Measurements from ENCODE around the gene DLG1. TPM values are rescaled to one million over a fixed set of nuclear protein-coding genes. Genes with fewer than 3 reads are reported as not detected.

DLG1 gene
- total RNA-seq, 4 donors from 2014 or later = 49.6 to 78.9 (median 76.2) TPM

DNA sequence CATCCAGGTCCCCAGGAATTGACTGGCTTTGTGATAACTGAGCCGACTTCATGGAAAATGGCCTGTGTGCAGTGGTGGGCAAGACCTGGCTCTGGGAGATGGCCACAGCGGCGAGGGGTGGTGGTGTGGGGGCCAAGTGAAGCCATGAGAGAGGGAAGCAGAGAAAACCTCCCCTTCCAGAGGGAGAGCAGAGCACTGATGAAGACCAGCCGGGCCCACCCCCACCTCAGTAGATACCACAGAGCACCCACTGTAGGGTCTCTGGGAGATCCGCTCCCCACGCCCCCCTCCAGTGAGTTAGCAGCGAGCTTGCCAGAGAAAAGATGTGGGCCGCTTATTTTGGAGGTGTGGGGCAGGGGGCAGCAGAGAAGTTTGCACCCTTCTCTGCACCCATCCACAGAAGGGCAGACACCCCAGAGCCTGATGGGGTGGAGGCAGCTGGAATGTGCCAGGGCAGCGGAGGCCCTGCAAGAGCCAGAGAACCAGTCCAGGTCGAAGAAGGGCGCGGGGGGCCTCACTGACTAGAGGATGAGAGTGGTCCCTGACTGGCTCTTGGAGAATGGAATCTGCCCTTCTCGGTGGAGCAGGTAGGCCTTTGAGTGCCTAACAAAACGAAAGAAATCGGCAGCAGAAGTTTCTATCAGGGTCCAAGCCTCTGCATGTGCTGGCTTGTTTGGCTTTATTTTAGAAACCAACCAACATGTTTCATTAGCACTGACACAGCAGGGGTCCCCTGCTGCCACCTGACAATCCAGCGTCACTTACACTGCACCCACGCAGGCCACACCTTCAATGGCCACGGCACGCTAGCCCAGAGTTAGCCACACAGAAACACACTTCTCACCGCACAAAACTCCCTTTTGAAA is 297.1 kb downstream of the DLG1 start:
- TF ChIP-seq, protein P1, sequence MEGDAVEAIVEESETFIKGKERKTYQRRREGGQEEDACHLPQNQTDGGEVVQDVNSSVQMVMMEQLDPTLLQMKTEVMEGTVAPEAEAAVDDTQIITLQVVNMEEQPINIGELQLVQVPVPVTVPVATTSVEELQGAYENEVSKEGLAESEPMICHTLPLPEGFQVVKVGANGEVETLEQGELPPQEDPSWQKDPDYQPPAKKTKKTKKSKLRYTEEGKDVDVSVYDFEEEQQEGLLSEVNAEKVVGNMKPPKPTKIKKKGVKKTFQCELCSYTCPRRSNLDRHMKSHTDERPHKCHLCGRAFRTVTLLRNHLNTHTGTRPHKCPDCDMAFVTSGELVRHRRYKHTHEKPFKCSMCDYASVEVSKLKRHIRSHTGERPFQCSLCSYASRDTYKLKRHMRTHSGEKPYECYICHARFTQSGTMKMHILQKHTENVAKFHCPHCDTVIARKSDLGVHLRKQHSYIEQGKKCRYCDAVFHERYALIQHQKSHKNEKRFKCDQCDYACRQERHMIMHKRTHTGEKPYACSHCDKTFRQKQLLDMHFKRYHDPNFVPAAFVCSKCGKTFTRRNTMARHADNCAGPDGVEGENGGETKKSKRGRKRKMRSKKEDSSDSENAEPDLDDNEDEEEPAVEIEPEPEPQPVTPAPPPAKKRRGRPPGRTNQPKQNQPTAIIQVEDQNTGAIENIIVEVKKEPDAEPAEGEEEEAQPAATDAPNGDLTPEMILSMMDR (IDR thresholded peaks at IDR 0.05; ENCODE audit: low read depth) = no peak

DNA sequence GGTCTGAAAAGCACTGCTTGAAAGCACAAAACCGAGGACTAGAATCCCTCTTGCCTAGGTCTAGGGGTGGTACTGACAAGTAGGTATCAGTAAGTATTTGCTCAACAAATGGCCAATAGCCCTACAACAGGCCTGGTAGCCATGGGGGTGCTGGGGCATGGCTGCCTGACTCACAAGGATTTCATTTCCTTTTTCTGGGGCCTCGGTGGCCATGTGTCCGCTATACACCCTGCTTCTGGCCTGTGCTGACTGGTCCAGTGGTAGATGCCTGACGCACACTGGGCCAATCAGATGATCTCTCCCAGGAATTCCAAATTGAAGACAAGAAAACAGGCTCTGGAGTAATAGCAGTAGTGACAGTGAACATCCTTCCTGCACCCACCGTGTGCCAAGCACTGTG is 298.2 kb downstream of the DLG1 start:
- TF ChIP-seq, protein P1 (IDR thresholded peaks at IDR 0.05; ENCODE audit: low read depth) = no peak

DNA sequence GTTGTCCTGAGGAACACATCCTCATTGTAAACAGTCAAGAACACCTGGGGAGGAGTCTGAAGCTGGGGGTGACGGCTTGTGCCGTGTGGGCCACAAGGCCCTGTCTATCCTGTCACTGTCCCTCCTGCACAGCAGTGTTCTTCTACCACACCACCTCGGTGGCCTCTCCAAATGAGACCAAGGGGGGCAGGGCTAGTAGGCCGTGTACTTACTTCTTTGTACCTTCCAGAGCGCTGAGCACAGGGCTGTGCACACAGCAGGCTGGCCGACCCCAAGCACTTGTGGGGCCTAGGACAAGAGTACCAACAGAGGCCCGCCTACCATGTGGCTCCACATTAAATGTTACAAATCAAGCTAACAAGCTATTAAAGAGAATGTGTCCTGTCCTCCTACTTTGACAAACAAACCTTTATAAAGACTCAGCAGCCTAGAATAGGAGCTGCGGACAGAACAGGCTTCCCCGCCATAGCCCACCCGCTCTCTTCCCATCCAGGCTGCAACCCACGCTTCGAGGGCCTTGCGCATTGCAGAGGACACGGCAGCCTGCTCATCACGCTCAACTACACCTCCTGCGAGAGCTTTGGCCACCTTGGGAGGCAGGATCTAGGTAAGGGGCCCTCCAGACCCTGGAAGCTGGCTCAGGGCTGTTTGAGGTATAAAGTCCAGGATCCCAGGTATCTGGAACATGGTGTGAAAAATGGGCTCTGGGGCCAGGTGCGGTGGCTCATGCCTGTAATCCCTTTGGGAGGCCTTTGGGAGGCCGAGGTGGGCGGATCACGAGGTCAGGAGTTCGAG is 299.2 kb downstream of the DLG1 start:
- TF ChIP-seq, protein P1 (IDR thresholded peaks at IDR 0.05; ENCODE audit: low read depth) = no peak

DNA sequence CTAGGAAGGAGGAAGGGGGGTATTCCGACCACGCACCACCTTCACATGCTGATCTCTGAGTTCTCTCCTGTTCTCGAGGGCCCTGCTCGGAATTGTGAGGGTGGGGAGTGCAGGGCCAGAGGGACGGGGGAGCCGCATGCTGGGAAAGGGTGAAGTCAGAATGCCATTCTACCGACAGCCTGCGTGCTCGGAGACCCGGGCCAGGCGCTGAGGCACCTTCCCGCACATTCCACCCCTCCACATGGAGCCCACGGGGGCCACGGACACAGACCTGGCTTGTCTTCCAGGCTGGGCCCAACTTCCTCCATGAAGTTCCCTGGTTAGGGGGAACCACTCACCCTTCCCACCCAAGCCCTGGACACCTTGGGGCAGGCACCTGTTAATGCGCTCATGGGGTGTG is 301.1 kb downstream of the DLG1 start:
- TF ChIP-seq, protein P1 (IDR thresholded peaks at IDR 0.05; ENCODE audit: low read depth) = no peak

DNA sequence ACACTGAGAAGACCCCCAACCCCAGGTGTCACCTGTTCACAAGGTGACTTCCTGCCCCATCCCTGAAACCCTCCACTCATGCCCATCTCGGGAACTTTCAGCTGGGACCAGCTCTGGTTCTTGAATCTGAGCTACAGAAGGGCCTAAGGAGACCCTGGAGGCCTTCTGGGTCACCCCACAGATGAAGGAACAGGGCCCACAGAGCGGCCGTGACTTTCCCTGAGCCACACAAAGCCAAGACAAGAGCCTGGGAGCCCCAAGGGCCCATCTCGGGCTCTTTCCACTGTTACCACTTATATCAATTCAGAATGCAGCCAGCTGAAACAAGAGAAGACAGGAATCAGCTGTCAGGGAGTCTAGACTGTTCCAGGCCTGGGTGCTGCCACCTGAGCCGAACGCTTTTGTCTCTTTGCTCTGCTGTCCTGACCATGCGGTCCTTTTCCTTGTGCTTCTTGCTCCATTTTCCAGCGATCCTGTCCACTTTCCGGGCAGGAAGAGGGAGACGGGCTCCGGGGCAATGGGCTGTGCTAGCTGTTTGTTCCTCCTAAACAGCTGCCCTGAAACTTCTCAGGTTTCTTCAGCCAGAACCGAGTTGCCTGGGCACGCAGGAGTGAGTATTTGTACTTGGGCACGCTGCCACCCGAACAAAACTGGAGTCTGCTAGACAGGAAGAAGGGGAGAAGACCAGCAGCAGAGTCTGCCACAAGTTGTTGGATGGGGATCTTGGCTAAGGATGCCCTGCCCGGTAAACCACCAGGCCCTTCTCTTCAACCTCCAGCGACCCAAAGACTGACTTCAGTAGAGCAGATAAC is 301.8 kb downstream of the DLG1 start:
- TF ChIP-seq, protein P1 (IDR thresholded peaks at IDR 0.05; ENCODE audit: low read depth) = no peak

DNA sequence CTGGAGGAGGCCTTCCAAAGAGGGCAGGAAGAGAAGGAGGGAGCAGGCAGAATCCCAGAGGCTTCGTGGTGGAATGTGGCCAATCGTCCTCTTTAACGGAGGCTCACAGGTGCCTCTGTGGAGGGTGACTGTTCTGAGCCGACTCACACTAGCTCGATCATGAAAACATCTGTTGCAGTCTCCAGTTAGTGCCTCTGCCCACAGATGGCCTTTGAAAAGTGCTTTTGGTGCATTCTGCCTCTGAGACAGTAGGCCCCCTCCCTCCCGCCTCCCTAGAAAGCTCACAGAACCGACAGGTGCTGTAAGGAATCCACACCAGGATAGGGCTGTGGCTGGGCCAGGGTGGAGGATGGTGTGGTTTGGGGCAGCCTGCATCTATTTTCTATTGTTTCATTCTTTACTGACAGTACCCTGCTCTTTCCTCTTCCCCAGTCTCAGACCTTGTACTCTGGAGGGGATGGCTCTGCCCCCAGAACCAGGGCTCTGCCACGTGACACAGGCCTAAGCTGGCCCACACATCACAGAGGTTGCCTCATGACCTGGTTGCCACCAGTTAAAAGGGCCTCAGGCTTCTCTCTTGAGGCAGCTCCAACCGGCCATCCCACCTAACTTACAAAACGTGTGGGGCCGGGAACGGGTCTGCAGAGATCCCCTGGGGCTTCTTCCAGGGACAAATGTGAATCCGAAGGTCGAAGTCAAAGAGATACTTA is 302.6 kb downstream of the DLG1 start:
- TF ChIP-seq, protein P1 (IDR thresholded peaks at IDR 0.05; ENCODE audit: low read depth) = no peak

Measured in subcutaneous adipose tissue (tissue), 4 donors.